HG03196 (cell line): ENCODE results near the gene DNER.
A peak's percentile ranks its signal among the peaks of the same experiment; 100 is the strongest.
"Not testable (repeated sequence)": the region's sequence is repeated elsewhere in the genome, so short reads cannot be mapped to it uniquely, and the experiment has no call there.

ENCODE experiments used
- ATAC-seq: cut with Tn5 transposase; IDR thresholded peaks from one replicate; pipeline ENCODE4 v1.9.1; 2021; ENCODE audit not compliant: unreplicated experiment

DNER gene

GRCh38 chr2:229627728-229628127 is 86.6 kb downstream of the DNER start:
- ATAC-seq = no peak

- ATAC-seq = no peak
Measured at GRCh38 chr2:229622495-229623355, 91.6 kb downstream of the DNER start.

- no peak for ATAC-seq
Measured at GRCh38 chr2:229620759-229621158, 93.6 kb downstream of the DNER start.

- no peak for ATAC-seq
Measured at GRCh38 chr2:229620289-229620688, 94.1 kb downstream of the DNER start.

- ATAC-seq = no peak
Measured at GRCh38 chr2:229616433-229616832, 97.9 kb downstream of the DNER start.

- not testable (repeated sequence) for ATAC-seq
Measured at GRCh38 chr2:229614021-229614420, 100.3 kb downstream of the DNER start.

GRCh38 chr2:229612384-229612971 is 101.9 kb downstream of the DNER start:
- no peak for ATAC-seq

GRCh38 chr2:229611360-229611759 is 103.0 kb downstream of the DNER start:
- no peak for ATAC-seq

- no peak for ATAC-seq
Measured at GRCh38 chr2:229610872-229611271, 103.5 kb downstream of the DNER start.

GRCh38 chr2:229610333-229610732 is 104.0 kb downstream of the DNER start:
- no peak for ATAC-seq

GRCh38 chr2:229601936-229602335 is 112.4 kb downstream of the DNER start:
- no peak for ATAC-seq

- no peak for ATAC-seq
Measured at GRCh38 chr2:229601396-229601795, 113.0 kb downstream of the DNER start.

GRCh38 chr2:229598227-229598626 is 116.1 kb downstream of the DNER start:
- no peak for ATAC-seq

- ATAC-seq = no peak
Measured at GRCh38 chr2:229596796-229597195, 117.6 kb downstream of the DNER start.

GRCh38 chr2:229591611-229592010 is 122.7 kb downstream of the DNER start:
- no peak for ATAC-seq

GRCh38 chr2:229586746-229587705 is 127.3 kb downstream of the DNER start:
- ATAC-seq = peak; percentile 79

GRCh38 chr2:229586012-229586411 is 128.3 kb downstream of the DNER start:
- no peak for ATAC-seq

- ATAC-seq = no peak
Measured at GRCh38 chr2:229582151-229582550, 132.2 kb downstream of the DNER start.

GRCh38 chr2:229578052-229578846 is 136.1 kb downstream of the DNER start:
- ATAC-seq = no peak

- no peak for ATAC-seq
Measured at GRCh38 chr2:229575569-229576315, 138.6 kb downstream of the DNER start.
